OCI-LY3 (cell line): ENCODE measurements around the gene TCIRG1.
"Not testable (repeated sequence)": the region's sequence is repeated elsewhere in the genome, so short reads cannot be mapped to it uniquely, and the experiment has no call there.

Source experiments
- CTCF ChIP-seq: fragments of 200-600, 300-600 bp; sonication (generic); IDR thresholded peaks from 2 replicates; pipeline ENCODE4 v1.5.1; 2014; ENCODE audit warnings: antibody characterized with exemption, low read length, low read depth
- EZH2phosphoT487 ChIP-seq: fragments of 200-600 bp; shearing (Covaris generic); IDR thresholded peaks from 2 replicates; pipeline ENCODE4 v1.6.1; 2018; ENCODE audit warnings: antibody characterized with exemption, mixed run types, low read depth

- not testable (repeated sequence) for TF ChIP-seq CTCF, EZH2phosphoT487
Measured at GRCh38 chr11:67995579-67995978, 43.2 kb upstream of the TCIRG1 start.
